Body of pancreas (tissue), 4 donors: ENCODE measurements around the gene ADCY1.

Experiments used
- CTCF ChIP-seq, 7 experiments: fragments of 450-650 bp in 4 of 7; fragments of 200-600 bp in 3 of 7; sonication (generic) in 3 of 7; IDR thresholded peaks; one replicate each; pipeline ENCODE4 v1.5.1; 2016 to 2019; ENCODE audit warnings: antibody characterized with exemption in 7 of 7
- POLR2A ChIP-seq, 3 donors: fragments of 450-650 bp; IDR thresholded peaks; one replicate each; pipeline ENCODE4 v1.6.1; 2016; ENCODE audit warnings: antibody characterized with exemption in 3 of 3, mild to moderate bottlenecking in 2 of 3

- no peak for TF ChIP-seq CTCF (IDR thresholded peaks at IDR 0.05)
- no peak for TF ChIP-seq POLR2A (IDR thresholded peaks at IDR 0.05)
Observed at GRCh38 chr7:45589061-45589460, 14.9 kb downstream of the ADCY1 start.
